ENCODE results near the gene PLA1A.
"Not testable (repeated sequence)": the region's sequence is repeated elsewhere in the genome, so short reads cannot be mapped to it uniquely, and the experiment has no call there.

Gene PLA1A

GRCh38 chr3:119597548-119598288 is at the start of gene PLA1A:
Gene PLA1A (plus strand): TSS chr3:119597885. CDS start chr3:119597914, 29 bp downstream.
- no peak for DNase-seq

GRCh38 chr3:119548341-119548740 is 49.3 kb upstream of the PLA1A start:
- no peak for DNase-seq

- no peak for DNase-seq
These were observed 47.3 kb upstream of the PLA1A start for GRCh38 chr3:119550192-119550910.

- no peak for DNase-seq
These were observed 46.1 kb upstream of the PLA1A start for GRCh38 chr3:119551598-119551997.

GRCh38 chr3:119552928-119553327 is 44.8 kb upstream of the PLA1A start:
- not testable (repeated sequence) for DNase-seq

- no peak for DNase-seq
These were observed 43.8 kb upstream of the PLA1A start for GRCh38 chr3:119553823-119554415.

- DNase-seq = peak in 2 of 14 donors; percentile 0 to 17
These were observed 42.4 kb upstream of the PLA1A start for GRCh38 chr3:119555309-119555735.

GRCh38 chr3:119555929-119556328 is 41.8 kb upstream of the PLA1A start:
- no peak for DNase-seq

- DNase-seq = no peak
These were observed 40.4 kb upstream of the PLA1A start for GRCh38 chr3:119557192-119557876.

GRCh38 chr3:119557877-119558269 is 39.8 kb upstream of the PLA1A start:
- no peak for DNase-seq

GRCh38 chr3:119558626-119559317 is 38.9 kb upstream of the PLA1A start:
- no peak for DNase-seq

- peak in 2 of 14 donors; percentile 5 to 18 for DNase-seq
These were observed 38.2 kb upstream of the PLA1A start, which contains the start of gene CD80 for GRCh38 chr3:119559441-119559963. Gene CD80 (minus strand): TSS chr3:119559614. CDS start chr3:119557728, 1,886 bp downstream.

- DNase-seq = no peak
These were observed 37.5 kb upstream of the PLA1A start for GRCh38 chr3:119560160-119560559.

GRCh38 chr3:119562307-119562961 is 35.3 kb upstream of the PLA1A start:
- DNase-seq = no peak

GRCh38 chr3:119563334-119563733 is 34.4 kb upstream of the PLA1A start:
- not testable (repeated sequence) for DNase-seq

GRCh38 chr3:119569156-119569555 is 28.5 kb upstream of the PLA1A start:
- no peak for DNase-seq

- no peak for DNase-seq
These were observed 27.5 kb upstream of the PLA1A start for GRCh38 chr3:119570229-119570628.

- DNase-seq = no peak
These were observed 26.5 kb upstream of the PLA1A start for GRCh38 chr3:119571230-119571629.

GRCh38 chr3:119571688-119572087 is 26.0 kb upstream of the PLA1A start:
- DNase-seq = no peak

GRCh38 chr3:119575507-119575906 is 22.2 kb upstream of the PLA1A start:
- no peak for DNase-seq

GRCh38 chr3:119579366-119580066 is 18.2 kb upstream of the PLA1A start, which contains the start of gene ADPRH:
Gene ADPRH (plus strand): TSS chr3:119579492. CDS start chr3:119582170, 2,678 bp downstream.
- DNase-seq = peak in 11 of 14 donors; percentile 20 to 72 (median 47)

Data from C1 segment of cervical spinal cord (tissue), 14 donors.